ENCODE results near the gene TBC1D22B.
A peak's percentile ranks its signal among the peaks of the same experiment; 100 is the strongest.

TBC1D22B gene

GRCh38 chr6:37375376-37375775, 117.8 kb downstream of the TBC1D22B start:
- peaks cover 40% of the 10 kb centered on the region for H3K36me3 ChIP-seq (ENCODE audit: low read depth)
- no peak for ATAC-seq (ENCODE audit: low read depth)

GRCh38 chr6:37376078-37376743, 118.6 kb downstream of the TBC1D22B start:
- Histone ChIP-seq H3K27ac (ENCODE audit: poor library complexity, severe bottlenecking) (no peak overlapping the region), H3K4me1 (ENCODE audit: insufficient read depth, poor library complexity, severe bottlenecking) (no peaks in the 10 kb centered on the region), H3K4me3 (ENCODE audit: severe bottlenecking) (no peak overlapping the region), H3K9me3 (ENCODE audit: severe bottlenecking) (no peaks in the 10 kb centered on the region), H3K36me3 (ENCODE audit: low read depth) (peaks cover 43% of the 10 kb centered on the region), H3K27me3 (ENCODE audit: insufficient read depth, poor library complexity, severe bottlenecking) (no peaks in the 10 kb centered on the region)
- TF ChIP-seq, protein P1, sequence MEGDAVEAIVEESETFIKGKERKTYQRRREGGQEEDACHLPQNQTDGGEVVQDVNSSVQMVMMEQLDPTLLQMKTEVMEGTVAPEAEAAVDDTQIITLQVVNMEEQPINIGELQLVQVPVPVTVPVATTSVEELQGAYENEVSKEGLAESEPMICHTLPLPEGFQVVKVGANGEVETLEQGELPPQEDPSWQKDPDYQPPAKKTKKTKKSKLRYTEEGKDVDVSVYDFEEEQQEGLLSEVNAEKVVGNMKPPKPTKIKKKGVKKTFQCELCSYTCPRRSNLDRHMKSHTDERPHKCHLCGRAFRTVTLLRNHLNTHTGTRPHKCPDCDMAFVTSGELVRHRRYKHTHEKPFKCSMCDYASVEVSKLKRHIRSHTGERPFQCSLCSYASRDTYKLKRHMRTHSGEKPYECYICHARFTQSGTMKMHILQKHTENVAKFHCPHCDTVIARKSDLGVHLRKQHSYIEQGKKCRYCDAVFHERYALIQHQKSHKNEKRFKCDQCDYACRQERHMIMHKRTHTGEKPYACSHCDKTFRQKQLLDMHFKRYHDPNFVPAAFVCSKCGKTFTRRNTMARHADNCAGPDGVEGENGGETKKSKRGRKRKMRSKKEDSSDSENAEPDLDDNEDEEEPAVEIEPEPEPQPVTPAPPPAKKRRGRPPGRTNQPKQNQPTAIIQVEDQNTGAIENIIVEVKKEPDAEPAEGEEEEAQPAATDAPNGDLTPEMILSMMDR (IDR thresholded peaks at IDR 0.05; ENCODE audit: poor library complexity, severe bottlenecking), result no peak
- no peak for DNase-seq (ENCODE audit: low spot score)
- no peak for ATAC-seq (ENCODE audit: low read depth)

More at GRCh38 chr6:37375376-37375775, 117.8 kb downstream of the TBC1D22B start:
- no peaks in the 10 kb centered on the region for H3K9me3 ChIP-seq (ENCODE audit: severe bottlenecking)
- TF ChIP-seq, protein P1 (IDR thresholded peaks at IDR 0.05; ENCODE audit: poor library complexity, severe bottlenecking), result no peak
- no peaks in the 10 kb centered on the region for H3K27me3 ChIP-seq (ENCODE audit: insufficient read depth, poor library complexity, severe bottlenecking)
- no peak for DNase-seq (ENCODE audit: low spot score)
- no peak overlapping the region for H3K27ac ChIP-seq (ENCODE audit: poor library complexity, severe bottlenecking)
- no peaks in the 10 kb centered on the region for H3K4me1 ChIP-seq (ENCODE audit: insufficient read depth, poor library complexity, severe bottlenecking)
- no peak overlapping the region for H3K4me3 ChIP-seq (ENCODE audit: severe bottlenecking)

DNA sequence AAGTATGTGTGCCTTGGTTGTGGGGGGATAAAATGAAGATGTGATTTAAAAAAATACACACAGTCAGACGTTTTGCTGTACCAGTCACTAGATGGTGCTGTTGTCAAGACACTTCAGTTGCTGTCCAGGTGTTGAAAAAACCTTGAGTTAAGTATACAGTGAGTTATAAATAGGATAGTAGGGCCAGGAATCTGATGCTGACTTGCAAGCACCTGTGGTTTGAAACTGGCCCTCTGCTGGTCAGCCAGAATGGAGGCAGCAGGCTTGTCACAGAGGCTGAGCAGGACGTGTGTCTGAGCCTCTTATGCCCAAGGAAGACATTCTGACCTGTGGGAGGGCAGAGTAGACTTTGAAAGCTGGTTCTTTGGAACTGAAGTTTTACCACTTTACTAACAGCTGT, 124.0 kb downstream of the TBC1D22B start:
- ATAC-seq (ENCODE audit: low read depth) (peak; percentile 67), DNase-seq (ENCODE audit: low spot score) (no peak)
- H3K4me1 ChIP-seq (ENCODE audit: insufficient read depth, poor library complexity, severe bottlenecking), result no peaks in the 10 kb centered on the region
- H3K36me3 ChIP-seq (ENCODE audit: low read depth), result peaks cover 40% of the 10 kb centered on the region
- no peaks in the 10 kb centered on the region for H3K27me3 ChIP-seq (ENCODE audit: insufficient read depth, poor library complexity, severe bottlenecking)
- TF ChIP-seq, protein P1 (IDR thresholded peaks at IDR 0.05; ENCODE audit: poor library complexity, severe bottlenecking), result peak; percentile 73
- no peaks in the 10 kb centered on the region for H3K9me3 ChIP-seq (ENCODE audit: severe bottlenecking)
- H3K4me3 ChIP-seq (ENCODE audit: severe bottlenecking), result no peak overlapping the region
- H3K27ac ChIP-seq (ENCODE audit: poor library complexity, severe bottlenecking), result no peak overlapping the region
